ENCODE data around the gene KCNJ4.

KCNJ4 gene

GRCh38 chr22:38452373-38453065 is 2.5 kb downstream of the KCNJ4 start:
- DNase-seq (ENCODE audit: low spot score), result peak; percentile 75

GRCh38 chr22:38451864-38452263 is 3.1 kb downstream of the KCNJ4 start:
- DNase-seq (ENCODE audit: low spot score), result no peak

GRCh38 chr22:38451404-38451803 is 3.6 kb downstream of the KCNJ4 start:
- no peak for DNase-seq (ENCODE audit: low spot score)

GRCh38 chr22:38450234-38450797 is 4.7 kb downstream of the KCNJ4 start:
- DNase-seq (ENCODE audit: low spot score), result no peak

GRCh38 chr22:38449776-38450175 is 5.2 kb downstream of the KCNJ4 start:
- DNase-seq (ENCODE audit: low spot score), result no peak

- DNase-seq (ENCODE audit: low spot score), result no peak
Measured at GRCh38 chr22:38448945-38449745, 5.9 kb downstream of the KCNJ4 start.

- no peak for DNase-seq (ENCODE audit: low spot score)
Measured at GRCh38 chr22:38446018-38446601, 8.9 kb downstream of the KCNJ4 start.

GRCh38 chr22:38444783-38445182 is 10.2 kb downstream of the KCNJ4 start:
- no peak for DNase-seq (ENCODE audit: low spot score)

- no peak for DNase-seq (ENCODE audit: low spot score)
Measured at GRCh38 chr22:38443628-38444521, 11.1 kb downstream of the KCNJ4 start.

- DNase-seq (ENCODE audit: low spot score), result no peak
Measured at GRCh38 chr22:38442967-38443627, 11.9 kb downstream of the KCNJ4 start.

GRCh38 chr22:38441620-38442287 is 13.2 kb downstream of the KCNJ4 start:
- no peak for DNase-seq (ENCODE audit: low spot score)

GRCh38 chr22:38440747-38441350 is 14.2 kb downstream of the KCNJ4 start:
- no peak for DNase-seq (ENCODE audit: low spot score)

- no peak for DNase-seq (ENCODE audit: low spot score)
Measured at GRCh38 chr22:38437416-38437815, 17.6 kb downstream of the KCNJ4 start.

- no peak for DNase-seq (ENCODE audit: low spot score)
Measured at GRCh38 chr22:38436629-38437395, 18.2 kb downstream of the KCNJ4 start.

GRCh38 chr22:38435965-38436364 is 19.0 kb downstream of the KCNJ4 start:
- DNase-seq (ENCODE audit: low spot score), result no peak

GRCh38 chr22:38435010-38435409 is 20.0 kb downstream of the KCNJ4 start:
- DNase-seq (ENCODE audit: low spot score), result no peak

GRCh38 chr22:38433871-38434270 is 21.1 kb downstream of the KCNJ4 start:
- DNase-seq (ENCODE audit: low spot score), result no peak

- DNase-seq (ENCODE audit: low spot score), result no peak
Measured at GRCh38 chr22:38432264-38432663, 22.7 kb downstream of the KCNJ4 start.

- no peak for DNase-seq (ENCODE audit: low spot score)
Measured at GRCh38 chr22:38431266-38432010, 23.6 kb downstream of the KCNJ4 start.

Measured in AG08395 (cell line).